ENCODE measurements around the gene NPL.

Gene NPL

DNA sequence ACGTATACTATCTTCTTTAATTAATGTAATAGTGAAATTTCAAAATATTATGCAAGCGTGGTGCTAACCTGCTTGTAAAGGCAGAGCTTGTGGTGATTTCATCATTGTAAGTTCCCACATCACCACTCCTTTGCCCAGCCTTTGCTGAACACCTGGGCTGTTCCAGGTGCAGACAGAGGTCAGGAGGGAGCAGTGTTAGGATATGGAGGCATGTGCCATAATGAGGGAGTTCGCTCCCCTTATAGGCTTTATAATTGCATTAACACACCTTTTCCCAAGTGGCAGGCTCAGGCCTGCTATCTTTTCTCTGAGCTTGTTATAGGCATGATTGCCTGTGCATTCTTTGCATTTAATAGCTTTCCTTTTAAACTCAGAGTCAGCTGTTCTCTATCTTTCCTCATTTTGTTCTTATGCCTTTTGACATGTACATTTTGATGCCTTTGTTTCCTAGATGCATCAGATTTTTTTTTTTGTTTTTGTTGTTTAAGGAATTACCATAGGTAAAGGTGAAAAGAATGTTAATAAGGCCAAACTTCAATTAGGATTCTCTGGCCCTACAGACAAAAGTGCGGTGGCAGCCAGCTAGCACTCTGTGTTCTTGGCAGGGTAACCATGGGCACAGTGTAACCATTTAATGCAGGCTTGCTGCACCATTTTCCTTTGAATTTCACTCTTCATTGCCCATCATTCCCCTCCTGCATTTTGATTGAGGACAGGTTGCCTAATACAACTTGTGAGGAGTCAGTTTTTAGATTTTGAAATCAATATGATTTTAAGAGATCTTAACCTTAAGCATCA, 12.6 kb downstream of the NPL start:
- H3K4me2 ChIP-seq (ENCODE audit: low read depth, low read length, poor library complexity, severe bottlenecking): no peak overlapping the region
- TF ChIP-seq, protein P1, sequence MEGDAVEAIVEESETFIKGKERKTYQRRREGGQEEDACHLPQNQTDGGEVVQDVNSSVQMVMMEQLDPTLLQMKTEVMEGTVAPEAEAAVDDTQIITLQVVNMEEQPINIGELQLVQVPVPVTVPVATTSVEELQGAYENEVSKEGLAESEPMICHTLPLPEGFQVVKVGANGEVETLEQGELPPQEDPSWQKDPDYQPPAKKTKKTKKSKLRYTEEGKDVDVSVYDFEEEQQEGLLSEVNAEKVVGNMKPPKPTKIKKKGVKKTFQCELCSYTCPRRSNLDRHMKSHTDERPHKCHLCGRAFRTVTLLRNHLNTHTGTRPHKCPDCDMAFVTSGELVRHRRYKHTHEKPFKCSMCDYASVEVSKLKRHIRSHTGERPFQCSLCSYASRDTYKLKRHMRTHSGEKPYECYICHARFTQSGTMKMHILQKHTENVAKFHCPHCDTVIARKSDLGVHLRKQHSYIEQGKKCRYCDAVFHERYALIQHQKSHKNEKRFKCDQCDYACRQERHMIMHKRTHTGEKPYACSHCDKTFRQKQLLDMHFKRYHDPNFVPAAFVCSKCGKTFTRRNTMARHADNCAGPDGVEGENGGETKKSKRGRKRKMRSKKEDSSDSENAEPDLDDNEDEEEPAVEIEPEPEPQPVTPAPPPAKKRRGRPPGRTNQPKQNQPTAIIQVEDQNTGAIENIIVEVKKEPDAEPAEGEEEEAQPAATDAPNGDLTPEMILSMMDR (conservative IDR thresholded peaks at IDR 0.05; ENCODE audit: low read length): no peak
- TF ChIP-seq EZH2phosphoT487 (IDR thresholded peaks at IDR 0.05; ENCODE audit: borderline replicate concordance): no peak
- no peak overlapping the region for H2AFZ ChIP-seq (ENCODE audit: low read length)

DNA sequence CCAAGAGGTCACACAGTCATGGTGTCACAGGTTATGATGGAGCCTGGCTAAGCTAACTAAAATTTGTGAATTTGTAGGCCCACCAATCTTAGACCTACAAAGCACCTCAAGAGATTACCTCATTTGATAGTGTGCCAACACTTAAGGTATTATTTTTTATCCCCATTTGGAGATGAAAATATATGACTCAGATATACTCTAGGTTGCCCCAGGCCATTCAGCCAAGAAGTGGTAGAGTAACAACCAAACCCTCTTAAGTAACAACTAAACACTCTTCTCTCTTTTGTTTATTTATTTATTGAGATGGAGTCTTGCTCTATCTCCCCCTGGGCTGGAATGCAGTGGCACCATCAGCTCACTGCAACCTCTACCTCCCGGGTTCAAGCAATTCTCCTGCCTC, 14.3 kb downstream of the NPL start:
- Histone ChIP-seq H4K20me1 (ENCODE audit: insufficient read depth, low read length, poor library complexity, severe bottlenecking) (no peaks in the 10 kb centered on the region), H3F3A (ENCODE audit: low read depth) (no peaks in the 10 kb centered on the region), H3K9me3 (ENCODE audit: insufficient read depth, low read depth, low read length) (no peaks in the 10 kb centered on the region), H3K36me3 (ENCODE audit: insufficient read depth, low read length) (no peaks in the 10 kb centered on the region), H3K4me3 (ENCODE audit: low read length, poor library complexity, severe bottlenecking) (no peak overlapping the region), H2AFZ (ENCODE audit: low read length) (no peak overlapping the region), H3K79me2 (ENCODE audit: insufficient read depth, low read length) (no peaks in the 10 kb centered on the region), H3K9me2 (replicated peaks; ENCODE audit: low read depth, low read length) (no peaks in the 10 kb centered on the region), H3K27me3 (ENCODE audit: insufficient read depth, low read length, poor library complexity, severe bottlenecking) (no peaks in the 10 kb centered on the region), H3K4me1 (ENCODE audit: insufficient read depth, low read length, poor library complexity, severe bottlenecking) (no peaks in the 10 kb centered on the region), H3K9ac (ENCODE audit: low read depth, low read length, poor library complexity, severe bottlenecking) (no peak overlapping the region), H3K4me2 (ENCODE audit: low read depth, low read length, poor library complexity, severe bottlenecking) (no peak overlapping the region)
- TF ChIP-seq, protein P1 (conservative IDR thresholded peaks at IDR 0.05; ENCODE audit: low read length): no peak
- TF ChIP-seq EZH2phosphoT487 (IDR thresholded peaks at IDR 0.05; ENCODE audit: borderline replicate concordance): no peak

More for the DNA sequence above, 12.6 kb downstream of the NPL start:
- Histone ChIP-seq H3K36me3 (ENCODE audit: insufficient read depth, low read length) (no peaks in the 10 kb centered on the region), H3K9me2 (replicated peaks; ENCODE audit: low read depth, low read length) (no peaks in the 10 kb centered on the region), H3K9ac (ENCODE audit: low read depth, low read length, poor library complexity, severe bottlenecking) (no peak overlapping the region), H3K4me1 (ENCODE audit: insufficient read depth, low read length, poor library complexity, severe bottlenecking) (no peaks in the 10 kb centered on the region), H3K79me2 (ENCODE audit: insufficient read depth, low read length) (no peaks in the 10 kb centered on the region), H3F3A (ENCODE audit: low read depth) (no peaks in the 10 kb centered on the region), H4K20me1 (ENCODE audit: insufficient read depth, low read length, poor library complexity, severe bottlenecking) (no peaks in the 10 kb centered on the region), H3K27me3 (ENCODE audit: insufficient read depth, low read length, poor library complexity, severe bottlenecking) (no peaks in the 10 kb centered on the region), H3K9me3 (ENCODE audit: insufficient read depth, low read depth, low read length) (no peaks in the 10 kb centered on the region), H3K4me3 (ENCODE audit: low read length, poor library complexity, severe bottlenecking) (no peak overlapping the region)

DNA sequence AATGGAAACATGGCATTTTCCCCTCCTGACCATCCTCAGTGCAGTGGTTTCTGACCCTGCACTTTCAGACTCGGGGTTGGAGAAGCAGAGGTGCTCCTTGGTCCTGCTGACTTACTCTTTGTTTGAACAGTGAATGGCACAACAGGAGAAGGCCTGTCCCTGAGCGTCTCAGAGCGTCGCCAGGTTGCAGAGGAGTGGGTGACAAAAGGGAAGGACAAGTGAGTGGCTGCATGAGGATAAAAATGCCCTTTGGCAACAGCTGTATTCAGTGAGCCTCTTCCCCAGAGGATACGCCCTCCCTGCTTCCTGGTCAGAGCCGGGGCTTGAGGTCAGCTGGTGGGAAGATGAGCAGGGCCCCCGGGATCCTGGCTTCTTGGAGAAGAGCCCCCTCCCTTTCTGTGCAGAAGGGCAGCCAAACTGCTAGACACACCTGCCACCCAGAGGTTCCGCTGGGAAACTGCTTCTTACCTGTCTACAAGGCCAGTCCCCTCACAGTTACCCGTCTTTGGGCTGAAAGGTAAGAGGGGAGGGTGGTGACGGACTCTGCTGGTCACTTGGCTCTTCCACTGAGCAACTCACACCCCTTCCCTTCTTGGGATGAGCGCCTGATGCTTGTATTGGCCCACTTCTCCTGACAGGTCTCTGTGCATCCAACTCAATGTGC, 16.6 kb downstream of the NPL start:
- no peaks in the 10 kb centered on the region for H3K27me3 ChIP-seq (ENCODE audit: insufficient read depth, low read length, poor library complexity, severe bottlenecking)
- H4K20me1 ChIP-seq (ENCODE audit: insufficient read depth, low read length, poor library complexity, severe bottlenecking): no peaks in the 10 kb centered on the region
- H3K4me1 ChIP-seq (ENCODE audit: insufficient read depth, low read length, poor library complexity, severe bottlenecking): no peaks in the 10 kb centered on the region
- H3K9ac ChIP-seq (ENCODE audit: low read depth, low read length, poor library complexity, severe bottlenecking): no peak overlapping the region
- H3K9me2 ChIP-seq (replicated peaks; ENCODE audit: low read depth, low read length): no peaks in the 10 kb centered on the region
- H3K4me3 ChIP-seq (ENCODE audit: low read length, poor library complexity, severe bottlenecking): no peak overlapping the region
- H2AFZ ChIP-seq (ENCODE audit: low read length): no peak overlapping the region
- no peak overlapping the region for H3K4me2 ChIP-seq (ENCODE audit: low read depth, low read length, poor library complexity, severe bottlenecking)
- no peaks in the 10 kb centered on the region for H3K9me3 ChIP-seq (ENCODE audit: insufficient read depth, low read depth, low read length)
- no peaks in the 10 kb centered on the region for H3K79me2 ChIP-seq (ENCODE audit: insufficient read depth, low read length)
- no peaks in the 10 kb centered on the region for H3K36me3 ChIP-seq (ENCODE audit: insufficient read depth, low read length)
- H3F3A ChIP-seq (ENCODE audit: low read depth): no peaks in the 10 kb centered on the region
- TF ChIP-seq EZH2phosphoT487 (IDR thresholded peaks at IDR 0.05; ENCODE audit: borderline replicate concordance): no peak
- TF ChIP-seq, protein P1 (conservative IDR thresholded peaks at IDR 0.05; ENCODE audit: low read length): peak; percentile 34
